Activated CD8-positive, alpha-beta T cell treated with anti-CD3 and anti-CD28 coated beads for 36 hours (primary cell): ENCODE data around the gene ZMYM4. TPM values are rescaled to one million over a fixed set of nuclear protein-coding genes. Genes with fewer than 3 reads are reported as not detected.

Source experiments
- ATAC-seq: fragments of 200-7000 bp; cut with Tn5 transposase; one replicate; pipeline ENCODE4 v1.10.0; 2021; ENCODE audit warnings: mild to moderate bottlenecking, moderate library complexity
- CTCF ChIA-PET: fragments of 350-600 bp; sonication (Branson Sonifier 250); formaldehyde crosslinking; loops from one replicate; lab custom pipeline; 2021; ENCODE audit warnings: antibody characterized with exemption; lab: Charles Lee
- POLR2A ChIA-PET: fragments of 350-600 bp; sonication (Branson Sonifier 250); formaldehyde crosslinking; loops from one replicate; lab custom pipeline; 2021; ENCODE audit warnings: antibody characterized with exemption; lab: Charles Lee
- DNase-seq: peaks from one replicate; pipeline ENCODE4 v3.0.0-alpha.2; 2020
- H3K27ac Mint-ChIP-seq: one replicate; pipeline ENCODE4 v1.8.0; 2021; ENCODE audit warnings: mild to moderate bottlenecking, mixed read lengths
- H3K27me3 Mint-ChIP-seq: one replicate; pipeline ENCODE4 v1.8.0; 2021; ENCODE audit warnings: mixed read lengths
- H3K36me3 Mint-ChIP-seq: one replicate; pipeline ENCODE4 v1.8.0; 2021; ENCODE audit warnings: low read depth, mixed read lengths
- H3K4me1 Mint-ChIP-seq: one replicate; pipeline ENCODE4 v1.8.0; 2021; ENCODE audit warnings: low read depth, mixed read lengths
- H3K4me3 Mint-ChIP-seq: one replicate; pipeline ENCODE4 v1.8.0; 2021; ENCODE audit warnings: mild to moderate bottlenecking, moderate library complexity, mixed read lengths
- H3K9me3 Mint-ChIP-seq: one replicate; pipeline ENCODE4 v1.8.0; 2021; ENCODE audit warnings: mixed read lengths
- intact Hi-C: fragments of 100-400 bp; cut with micrococcal nuclease; formaldehyde crosslinking; loops from one replicate; pipeline ENCODE4 v1.10.0; 2022
- total RNA-seq, 2 experiments: library from RNA; stranded (reverse); gene quantifications; one replicate each; pipeline ENCODE4 v1.2.3, GENCODE V29; 2021
- TF ChIP-seq, protein P1 (sequence below): fragments of 200-600 bp; IDR thresholded peaks from one replicate; pipeline ENCODE4 v1.8.0; 2022; ENCODE audit warnings: antibody characterized with exemption, mild to moderate bottlenecking

ZMYM4 gene
- total RNA-seq, 2 experiments from 2014 or later, result 26.0 to 31.6 TPM

GRCh38 chr1:35305383-35305782 lies 36.9 kb downstream of the ZMYM4 start:
- Mint-ChIP-seq H3K4me1 (peaks cover 7% of the 10 kb centered on the region), H3K4me3 (no peak overlapping the region), H3K27me3 (no peaks in the 10 kb centered on the region), H3K36me3 (peaks cover 6% of the 10 kb centered on the region), H3K9me3 (no peaks in the 10 kb centered on the region), H3K27ac (no peak overlapping the region)
- ATAC-seq (no peak), DNase-seq (no peak)
- TF ChIP-seq, protein P1, sequence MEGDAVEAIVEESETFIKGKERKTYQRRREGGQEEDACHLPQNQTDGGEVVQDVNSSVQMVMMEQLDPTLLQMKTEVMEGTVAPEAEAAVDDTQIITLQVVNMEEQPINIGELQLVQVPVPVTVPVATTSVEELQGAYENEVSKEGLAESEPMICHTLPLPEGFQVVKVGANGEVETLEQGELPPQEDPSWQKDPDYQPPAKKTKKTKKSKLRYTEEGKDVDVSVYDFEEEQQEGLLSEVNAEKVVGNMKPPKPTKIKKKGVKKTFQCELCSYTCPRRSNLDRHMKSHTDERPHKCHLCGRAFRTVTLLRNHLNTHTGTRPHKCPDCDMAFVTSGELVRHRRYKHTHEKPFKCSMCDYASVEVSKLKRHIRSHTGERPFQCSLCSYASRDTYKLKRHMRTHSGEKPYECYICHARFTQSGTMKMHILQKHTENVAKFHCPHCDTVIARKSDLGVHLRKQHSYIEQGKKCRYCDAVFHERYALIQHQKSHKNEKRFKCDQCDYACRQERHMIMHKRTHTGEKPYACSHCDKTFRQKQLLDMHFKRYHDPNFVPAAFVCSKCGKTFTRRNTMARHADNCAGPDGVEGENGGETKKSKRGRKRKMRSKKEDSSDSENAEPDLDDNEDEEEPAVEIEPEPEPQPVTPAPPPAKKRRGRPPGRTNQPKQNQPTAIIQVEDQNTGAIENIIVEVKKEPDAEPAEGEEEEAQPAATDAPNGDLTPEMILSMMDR, result no peak
- CTCF ChIA-PET, result no interaction called here
- POLR2A ChIA-PET, result no interaction called here
- intact Hi-C loops, result no loop called here

- ATAC-seq, result no peak
- Mint-ChIP-seq H3K27ac (no peak overlapping the region), H3K4me1 (no peaks in the 10 kb centered on the region), H3K9me3 (no peaks in the 10 kb centered on the region), H3K4me3 (no peak overlapping the region), H3K27me3 (no peaks in the 10 kb centered on the region), H3K36me3 (peaks cover 16% of the 10 kb centered on the region)
- intact Hi-C loops, result no loop called here
- POLR2A ChIA-PET, result no interaction called here
- TF ChIP-seq, protein P1, result no peak
- no peak for DNase-seq
- CTCF ChIA-PET, result no interaction called here
Observed at GRCh38 chr1:35315649-35316048, 47.1 kb downstream of the ZMYM4 start.

DNA sequence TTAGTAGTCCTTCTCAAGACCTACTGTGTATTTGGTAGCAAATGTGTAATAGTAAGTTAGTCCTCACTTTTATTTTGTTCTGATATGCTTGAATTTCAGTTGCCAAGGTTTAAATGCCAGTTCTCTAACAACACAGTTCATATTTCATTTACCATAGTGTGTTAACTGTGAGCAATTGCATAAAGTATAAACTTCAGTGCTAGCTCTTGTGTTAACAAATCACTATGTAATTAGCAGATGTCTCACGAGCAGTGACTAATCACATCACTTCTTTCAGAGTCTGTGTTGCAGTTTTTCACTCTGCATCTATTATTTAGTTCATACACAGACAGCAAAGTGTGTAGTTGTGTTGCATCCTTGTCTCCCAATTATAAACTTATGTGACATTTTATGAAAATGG lies 47.8 kb downstream of the ZMYM4 start:
- ChIA-PET CTCF (no interaction called here), POLR2A (no interaction called here)
- no peak overlapping the region for H3K4me3 Mint-ChIP-seq
- peaks cover 13% of the 10 kb centered on the region for H3K36me3 Mint-ChIP-seq
- ATAC-seq (no peak), DNase-seq (no peak)
- TF ChIP-seq, protein P1, result no peak
- H3K9me3 Mint-ChIP-seq, result no peaks in the 10 kb centered on the region
- no peak overlapping the region for H3K27ac Mint-ChIP-seq
- H3K4me1 Mint-ChIP-seq, result peaks cover 4% of the 10 kb centered on the region
- intact Hi-C loops, result no loop called here
- H3K27me3 Mint-ChIP-seq, result no peaks in the 10 kb centered on the region

DNA sequence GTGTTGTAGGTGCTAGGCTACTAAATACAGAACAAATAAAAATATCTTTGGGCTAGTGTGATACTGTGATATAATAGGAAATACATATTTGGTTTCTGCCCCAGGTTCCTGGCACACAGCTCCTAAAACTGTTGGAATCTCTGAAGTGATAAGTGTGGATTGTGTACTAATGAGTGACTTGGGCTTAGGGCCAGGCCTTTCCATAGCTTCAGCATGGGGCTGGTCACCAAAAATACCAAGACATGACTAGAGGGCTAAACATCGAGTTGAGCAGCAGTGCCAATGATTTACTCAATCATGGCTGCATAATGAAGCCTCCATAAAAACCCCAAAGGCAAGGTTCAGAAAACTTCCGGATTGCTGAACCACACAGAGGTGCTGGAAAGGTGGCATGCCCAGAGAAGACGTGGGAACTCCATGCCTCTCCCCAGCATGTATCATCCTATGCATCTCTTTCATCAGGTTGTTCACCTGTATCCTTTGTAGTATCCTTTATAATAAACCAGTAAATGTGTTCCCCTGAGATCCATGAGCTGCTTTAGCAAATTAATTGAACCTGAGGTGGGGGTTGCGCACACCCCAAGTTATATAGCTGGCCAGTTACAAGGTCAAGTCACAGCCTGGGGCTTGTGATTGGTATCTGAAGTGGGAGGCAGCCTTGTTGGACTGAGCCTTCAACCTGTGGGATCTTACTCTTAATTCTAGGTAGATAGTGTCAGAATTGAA lies 51.6 kb downstream of the ZMYM4 start:
- ATAC-seq, result no peak
- POLR2A ChIA-PET, result interaction anchor here (1.1 kb wide), 1 partner anchor 15 kb away, joined by 3 read pairs; no protein-coding TSS in a partner anchor
- intact Hi-C loops, result no loop called here
- CTCF ChIA-PET, result interaction anchor here (1.1 kb wide), 1 partner anchor 460 kb away, joined by 3 read pairs; the partner anchor contains the start of gene SMIM12
- no peak overlapping the region for H3K4me3 Mint-ChIP-seq
- H3K4me1 Mint-ChIP-seq, result peaks cover 18% of the 10 kb centered on the region
- H3K27ac Mint-ChIP-seq, result no peak overlapping the region
- DNase-seq, result no peak
- no peaks in the 10 kb centered on the region for H3K9me3 Mint-ChIP-seq
- peaks cover 14% of the 10 kb centered on the region for H3K36me3 Mint-ChIP-seq
- H3K27me3 Mint-ChIP-seq, result no peaks in the 10 kb centered on the region
- TF ChIP-seq, protein P1, result no peak

DNA sequence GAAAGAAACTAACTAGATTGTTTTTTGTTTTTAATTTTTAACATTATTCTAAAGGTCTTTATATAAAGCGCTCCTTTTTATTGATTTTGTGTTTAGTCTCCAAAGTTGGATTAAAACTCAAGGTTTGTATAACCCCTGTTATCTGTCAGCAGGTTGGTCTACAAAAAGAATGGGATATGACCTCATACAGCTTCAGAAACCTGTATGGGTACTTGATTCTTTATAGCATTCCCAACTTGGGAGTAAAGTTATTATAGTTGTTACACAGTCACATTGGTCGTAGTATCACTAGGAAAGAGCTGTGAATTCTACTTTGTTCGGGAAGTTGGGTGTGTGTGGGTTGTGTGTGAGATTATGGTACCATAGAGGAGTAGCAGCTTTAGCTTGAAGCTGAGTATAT lies 52.4 kb downstream of the ZMYM4 start:
- Mint-ChIP-seq H3K4me3 (no peak overlapping the region), H3K4me1 (peaks cover 19% of the 10 kb centered on the region), H3K9me3 (no peaks in the 10 kb centered on the region), H3K27me3 (no peaks in the 10 kb centered on the region), H3K27ac (no peak overlapping the region), H3K36me3 (peaks cover 14% of the 10 kb centered on the region)
- ATAC-seq (no peak), DNase-seq (no peak)
- TF ChIP-seq, protein P1, result no peak
- POLR2A ChIA-PET, result interaction anchor here (1.1 kb wide), 1 partner anchor 15 kb away, joined by 3 read pairs; no protein-coding TSS in a partner anchor
- CTCF ChIA-PET, result interaction anchor here (1.1 kb wide), 1 partner anchor 461 kb away, joined by 3 read pairs; the partner anchor contains the start of gene SMIM12
- intact Hi-C loops, result no loop called here
